ENCODE results near the gene EMID1.

GRCh38 chr22:29231971-29232959, 26.6 kb downstream of the EMID1 start:
- no peak for TF ChIP-seq CTCF (IDR thresholded peaks at IDR 0.05; ENCODE audit: poor library complexity)
- no peak for TF ChIP-seq EZH2 (IDR thresholded peaks at IDR 0.05; ENCODE audit: borderline replicate concordance)
- TF ChIP-seq EZH2phosphoT487 (IDR thresholded peaks at IDR 0.05; ENCODE audit: low read depth, severe bottlenecking, unreplicated experiment): no peak

All from hepatocyte (in vitro differentiated cells).